GM23338 (cell line): Measurements from ENCODE around the gene DLX2.

ENCODE experiments used
- CREB1 ChIP-seq: fragments of 250-450 bp; sonication (Bioruptor Pico); IDR thresholded peaks from 2 replicates; pipeline ENCODE4 v1.5.0; 2020; ENCODE audit warnings: low read depth, mild to moderate bottlenecking, moderate library complexity
- EZH2 ChIP-seq: fragments of 200-600 bp; sonication (generic); IDR thresholded peaks from one replicate; pipeline ENCODE4 v1.8.0; 2017; ENCODE audit warnings: antibody characterized with exemption, mild to moderate bottlenecking, low read depth; ENCODE audit not compliant: unreplicated experiment
- EZH2phosphoT487 ChIP-seq: fragments of 200-600 bp; sonication (generic); IDR thresholded peaks from one replicate; pipeline ENCODE4 v1.8.1; 2018; ENCODE audit warnings: antibody characterized with exemption; ENCODE audit not compliant: unreplicated experiment
- JUNB ChIP-seq: IDR thresholded peaks from one replicate; pipeline ENCODE4 v1.6.1; 2016; ENCODE audit warnings: antibody characterized with exemption; ENCODE audit not compliant: unreplicated experiment
- NANOG ChIP-seq: IDR thresholded peaks from 2 replicates; pipeline ENCODE4 v1.6.1; 2016; ENCODE audit warnings: antibody characterized with exemption, borderline replicate concordance
- POLR2AphosphoS5 ChIP-seq: IDR thresholded peaks from 2 replicates; pipeline ENCODE4 v1.6.1; 2016; ENCODE audit warnings: antibody characterized with exemption, low read depth
- STAT1 ChIP-seq: IDR thresholded peaks from one replicate; pipeline ENCODE4 v1.6.1; 2016; ENCODE audit warnings: antibody characterized with exemption; ENCODE audit not compliant: unreplicated experiment
- ZNF114 ChIP-seq: fragments of 250-450 bp; sonication (Bioruptor Pico); IDR thresholded peaks from 2 replicates; pipeline ENCODE4 v1.5.0; 2020; ENCODE audit warnings: mild to moderate bottlenecking, moderate library complexity
- ZNF331 ChIP-seq: fragments of 250-450 bp; sonication (Bioruptor Pico); IDR thresholded peaks from 2 replicates; pipeline ENCODE4 v1.5.0; 2020; ENCODE audit warnings: low read depth, mild to moderate bottlenecking, moderate library complexity
- TF ChIP-seq, protein P1 (sequence below), 2 experiments: fragments of 200-600 bp in 1 of 2; sonication (generic) in 1 of 2; conservative IDR thresholded peaks; 2 replicates each; pipeline versions ENCODE4 v1.5.1 to v1.6.1; 2016 to 2017; ENCODE audit warnings: antibody characterized with exemption in 2 of 2, low read depth in 2 of 2, mild to moderate bottlenecking in 2 of 2, moderate library complexity in 1 of 2
- TF ChIP-seq, protein P2 (sequence below): IDR thresholded peaks from one replicate; pipeline ENCODE4 v1.6.1; 2018; ENCODE audit warnings: antibody characterized with exemption; ENCODE audit not compliant: unreplicated experiment

DNA sequence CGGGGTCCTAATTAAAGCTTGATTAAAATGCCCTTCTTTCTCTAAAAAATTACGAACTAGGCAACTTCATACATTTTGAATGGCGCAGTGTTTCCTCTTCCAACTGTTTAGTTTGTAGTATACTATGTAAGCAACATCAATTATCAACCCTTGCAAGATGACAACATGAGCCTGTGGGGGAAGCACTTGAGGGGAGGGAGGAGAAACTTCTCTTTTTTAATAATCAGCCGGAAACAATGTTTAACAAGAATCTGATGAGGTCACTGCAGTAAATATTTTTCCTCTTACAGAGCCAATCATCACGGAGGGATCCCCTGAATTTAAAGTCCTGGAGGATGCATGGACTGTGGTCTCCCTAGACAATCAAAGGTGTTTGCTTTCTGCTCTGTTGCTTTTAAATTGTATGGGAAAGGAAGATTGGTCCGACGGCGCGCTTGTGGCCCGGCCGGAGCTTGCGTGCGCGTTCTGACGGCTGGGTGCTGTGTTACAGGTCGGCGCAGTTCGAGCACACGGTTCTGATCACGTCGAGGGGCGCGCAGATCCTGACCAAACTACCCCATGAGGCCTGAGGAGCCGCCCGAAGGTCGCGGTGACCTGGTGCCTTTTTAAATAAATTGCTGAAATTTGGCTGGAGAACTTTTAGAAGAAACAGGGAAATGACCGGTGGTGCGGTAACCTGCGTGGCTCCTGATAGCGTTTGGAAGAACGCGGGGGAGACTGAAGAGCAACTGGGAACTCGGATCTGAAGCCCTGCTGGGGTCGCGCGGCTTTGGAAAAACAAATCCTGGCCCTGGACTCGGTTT is 22.7 kb downstream of the DLX2 start:
- TF ChIP-seq EZH2phosphoT487 (peak; percentile 62), POLR2AphosphoS5 (no peak), EZH2 (peak; percentile 83), CREB1 (CRISPR knock-in tag) (no peak), ZNF331 (CRISPR knock-in tag) (no peak), ZNF114 (CRISPR knock-in tag) (no peak), JUNB (no peak), STAT1 (no peak), NANOG (no peak)
- TF ChIP-seq, protein P1, sequence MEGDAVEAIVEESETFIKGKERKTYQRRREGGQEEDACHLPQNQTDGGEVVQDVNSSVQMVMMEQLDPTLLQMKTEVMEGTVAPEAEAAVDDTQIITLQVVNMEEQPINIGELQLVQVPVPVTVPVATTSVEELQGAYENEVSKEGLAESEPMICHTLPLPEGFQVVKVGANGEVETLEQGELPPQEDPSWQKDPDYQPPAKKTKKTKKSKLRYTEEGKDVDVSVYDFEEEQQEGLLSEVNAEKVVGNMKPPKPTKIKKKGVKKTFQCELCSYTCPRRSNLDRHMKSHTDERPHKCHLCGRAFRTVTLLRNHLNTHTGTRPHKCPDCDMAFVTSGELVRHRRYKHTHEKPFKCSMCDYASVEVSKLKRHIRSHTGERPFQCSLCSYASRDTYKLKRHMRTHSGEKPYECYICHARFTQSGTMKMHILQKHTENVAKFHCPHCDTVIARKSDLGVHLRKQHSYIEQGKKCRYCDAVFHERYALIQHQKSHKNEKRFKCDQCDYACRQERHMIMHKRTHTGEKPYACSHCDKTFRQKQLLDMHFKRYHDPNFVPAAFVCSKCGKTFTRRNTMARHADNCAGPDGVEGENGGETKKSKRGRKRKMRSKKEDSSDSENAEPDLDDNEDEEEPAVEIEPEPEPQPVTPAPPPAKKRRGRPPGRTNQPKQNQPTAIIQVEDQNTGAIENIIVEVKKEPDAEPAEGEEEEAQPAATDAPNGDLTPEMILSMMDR (conservative IDR thresholded peaks at IDR 0.05; ENCODE audit: low read depth in 2 of 2), result no peak
- TF ChIP-seq, protein P2, sequence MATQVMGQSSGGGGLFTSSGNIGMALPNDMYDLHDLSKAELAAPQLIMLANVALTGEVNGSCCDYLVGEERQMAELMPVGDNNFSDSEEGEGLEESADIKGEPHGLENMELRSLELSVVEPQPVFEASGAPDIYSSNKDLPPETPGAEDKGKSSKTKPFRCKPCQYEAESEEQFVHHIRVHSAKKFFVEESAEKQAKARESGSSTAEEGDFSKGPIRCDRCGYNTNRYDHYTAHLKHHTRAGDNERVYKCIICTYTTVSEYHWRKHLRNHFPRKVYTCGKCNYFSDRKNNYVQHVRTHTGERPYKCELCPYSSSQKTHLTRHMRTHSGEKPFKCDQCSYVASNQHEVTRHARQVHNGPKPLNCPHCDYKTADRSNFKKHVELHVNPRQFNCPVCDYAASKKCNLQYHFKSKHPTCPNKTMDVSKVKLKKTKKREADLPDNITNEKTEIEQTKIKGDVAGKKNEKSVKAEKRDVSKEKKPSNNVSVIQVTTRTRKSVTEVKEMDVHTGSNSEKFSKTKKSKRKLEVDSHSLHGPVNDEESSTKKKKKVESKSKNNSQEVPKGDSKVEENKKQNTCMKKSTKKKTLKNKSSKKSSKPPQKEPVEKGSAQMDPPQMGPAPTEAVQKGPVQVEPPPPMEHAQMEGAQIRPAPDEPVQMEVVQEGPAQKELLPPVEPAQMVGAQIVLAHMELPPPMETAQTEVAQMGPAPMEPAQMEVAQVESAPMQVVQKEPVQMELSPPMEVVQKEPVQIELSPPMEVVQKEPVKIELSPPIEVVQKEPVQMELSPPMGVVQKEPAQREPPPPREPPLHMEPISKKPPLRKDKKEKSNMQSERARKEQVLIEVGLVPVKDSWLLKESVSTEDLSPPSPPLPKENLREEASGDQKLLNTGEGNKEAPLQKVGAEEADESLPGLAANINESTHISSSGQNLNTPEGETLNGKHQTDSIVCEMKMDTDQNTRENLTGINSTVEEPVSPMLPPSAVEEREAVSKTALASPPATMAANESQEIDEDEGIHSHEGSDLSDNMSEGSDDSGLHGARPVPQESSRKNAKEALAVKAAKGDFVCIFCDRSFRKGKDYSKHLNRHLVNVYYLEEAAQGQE, result no peak
